HCT116 (cell line): ENCODE data around the gene HIRA. TPM values are rescaled to one million over a fixed set of nuclear protein-coding genes. Genes with fewer than 3 reads are reported as not detected.

Experiments
- ATAC-seq: fragments of 200-7000 bp; cut with Tn5 transposase; 2 replicates; pipeline ENCODE4 v1.9.1; 2020; ENCODE audit warnings: mild to moderate bottlenecking, moderate library complexity
- BruUV-seq: library from RNA; stranded (reverse); fragments of 400-500 nt; replicated peaks from 2 replicates; lab custom pipeline; 2021; lab: Mats Ljungman, UMichigan
- CTCF ChIA-PET: fragments of 300-600 bp; sonication (Branson Sonifier 250); formaldehyde crosslinking; loops from one replicate; lab custom pipeline; 2021; ENCODE audit warnings: antibody characterized with exemption; lab: Charles Lee
- POLR2A ChIA-PET: fragments of 300-600, 350-600 bp; sonication (Branson Sonifier 250); formaldehyde crosslinking; loops from one replicate; lab custom pipeline; 2021; ENCODE audit warnings: antibody characterized with exemption; lab: Charles Lee
- RAD21 ChIA-PET, 2 experiments: fragments of 300-600 bp; sonication (Branson Sonifier 250); formaldehyde crosslinking; loops; one replicate each; lab custom pipeline; 2023; ENCODE audit warnings: low total read pairs in 2 of 2; ENCODE audit not compliant: uncharacterized antibody in 2 of 2, unreplicated experiment in 2 of 2, low non-redundant PET in 1 of 2; lab: Charles Lee
- DNase-seq: peaks from one replicate; pipeline ENCODE4 v3.0.0-alpha.2; 2010; ENCODE audit warnings: low read depth, low spot score
- H2AFZ ChIP-seq: fragments of 200-600 bp; shearing (Covaris generic), sonication (generic); 2 replicates; pipeline ENCODE4 v1.6.1; 2017; ENCODE audit warnings: low read depth, mixed run types, mixed read lengths, antibody characterized with exemption, low read length; ENCODE audit not compliant: poor library complexity, severe bottlenecking
- H3K27ac ChIP-seq: 2 replicates; pipeline ENCODE4 v1.5.1; 2012; ENCODE audit warnings: low read depth, low read length
- H3K27me3 ChIP-seq: fragments of 200-600 bp; sonication (generic); 2 replicates; pipeline ENCODE4 v1.6.1; 2016; ENCODE audit warnings: mixed run types, low read length, mixed read lengths; ENCODE audit not compliant: insufficient read depth
- H3K36me3 ChIP-seq, 2 experiments: fragments of 200-500 bp in 1 of 2; fragments of 200-600 bp in 1 of 2; sonication (Bioruptor generic) in 1 of 2; sonication (generic) in 1 of 2; 2 replicates each; pipeline versions ENCODE4 v1.5.1 to v1.6.1; 2014 to 2016; ENCODE audit warnings: low read length in 2 of 2, inconsistent platforms in 1 of 2, mixed read lengths in 1 of 2, mixed run types in 1 of 2; ENCODE audit not compliant: insufficient read depth in 2 of 2, control insufficient read depth in 1 of 2
- H3K4me1 ChIP-seq, 2 experiments: fragments of 200-600 bp in 1 of 2; sonication (generic) in 1 of 2; 2 replicates each; pipeline versions ENCODE4 v1.5.1 to v1.6.1; 2012 to 2017; ENCODE audit warnings: low read length in 2 of 2, inconsistent platforms in 1 of 2, mild to moderate bottlenecking in 1 of 2, mixed read lengths in 1 of 2, mixed run types in 1 of 2, moderate library complexity in 1 of 2; ENCODE audit not compliant: insufficient read depth in 2 of 2, control insufficient read depth in 1 of 2
- H3K4me2 ChIP-seq: fragments of 200-600 bp; sonication (generic); 2 replicates; pipeline ENCODE4 v1.6.1; 2017; ENCODE audit warnings: mixed run types, low read length, mixed read lengths
- H3K4me3 ChIP-seq, 2 experiments: fragments of 200-600 bp in 1 of 2; sonication (generic) in 1 of 2; replicated peaks in 1 of 2; 2 replicates each; pipeline ENCODE4 v1.5.1; 2011 to 2016; ENCODE audit warnings: low read length in 2 of 2, control low read depth in 1 of 2, low read depth in 1 of 2, mild to moderate bottlenecking in 1 of 2, mixed read lengths in 1 of 2, mixed run types in 1 of 2
- H3K79me2 ChIP-seq: fragments of 200-600 bp; sonication (generic); 2 replicates; pipeline ENCODE4 v1.6.1; 2017; ENCODE audit warnings: mild to moderate bottlenecking, mixed run types, low read length, moderate library complexity, mixed read lengths; ENCODE audit not compliant: insufficient read depth
- H3K9ac ChIP-seq: fragments of 200-600 bp; sonication (generic); 2 replicates; pipeline ENCODE4 v1.6.1; 2016; ENCODE audit warnings: low read length, mixed read lengths
- H3K9me2 ChIP-seq: fragments of 200-600 bp; sonication (generic), shearing (Covaris generic); 2 replicates; pipeline ENCODE4 v1.6.1; 2017; ENCODE audit warnings: mixed run types, mild to moderate bottlenecking, moderate library complexity; ENCODE audit not compliant: insufficient read depth
- H3K9me3 ChIP-seq, 2 experiments: fragments of 200-500 bp in 1 of 2; fragments of 200-600 bp in 1 of 2; sonication (Bioruptor generic) in 1 of 2; sonication (generic) in 1 of 2; 2 replicates each; pipeline ENCODE4 v1.6.1; 2014 to 2017; ENCODE audit warnings: low read length in 2 of 2, mixed read lengths in 2 of 2, inconsistent platforms in 1 of 2, low read depth in 1 of 2, mild to moderate bottlenecking in 1 of 2, mixed run types in 1 of 2, moderate library complexity in 1 of 2; ENCODE audit not compliant: control insufficient read depth in 1 of 2, insufficient read depth in 1 of 2
- H4K20me1 ChIP-seq: fragments of 200-600 bp; sonication (generic), shearing (Covaris generic); 2 replicates; pipeline ENCODE4 v1.6.1; 2017; ENCODE audit warnings: mixed run types, mild to moderate bottlenecking, moderate library complexity; ENCODE audit not compliant: insufficient read depth
- CEBPB ChIP-seq: IDR thresholded peaks from 2 replicates; pipeline ENCODE4 v1.6.1; 2012; ENCODE audit warnings: low read depth
- EZH2 ChIP-seq: fragments of 200-600 bp; sonication (generic); IDR thresholded peaks from 2 replicates; pipeline ENCODE4 v1.6.1; 2017; ENCODE audit warnings: antibody characterized with exemption, mixed run types
- EZH2phosphoT487 ChIP-seq: fragments of 200-600 bp; IDR thresholded peaks from 2 replicates; pipeline ENCODE4 v1.6.1; 2018; ENCODE audit warnings: antibody characterized with exemption, borderline replicate concordance
- JUND ChIP-seq: IDR thresholded peaks from 2 replicates; pipeline ENCODE4 v1.6.1; 2012
- POLR2A ChIP-seq: IDR thresholded peaks from 2 replicates; pipeline ENCODE4 v1.7.0; 2011; ENCODE audit warnings: borderline replicate concordance; ENCODE audit not compliant: insufficient read depth, insufficient read length; ENCODE audit errors: extremely low read depth
- POLR2AphosphoS5 ChIP-seq: IDR thresholded peaks from 2 replicates; pipeline ENCODE4 v1.6.1; 2011; ENCODE audit warnings: mild to moderate bottlenecking, low read depth, low read length, moderate library complexity
- RAD21 ChIP-seq: IDR thresholded peaks from 2 replicates; pipeline ENCODE4 v1.6.1; 2012; ENCODE audit warnings: low read depth, mild to moderate bottlenecking
- SIN3A ChIP-seq: IDR thresholded peaks from 2 replicates; pipeline ENCODE4 v1.6.1; 2012; ENCODE audit warnings: low read depth
- SP1 ChIP-seq: IDR thresholded peaks from 2 replicates; pipeline ENCODE4 v1.6.1; 2012; ENCODE audit warnings: low read depth
- SRF ChIP-seq: IDR thresholded peaks from 2 replicates; pipeline ENCODE4 v1.6.1; 2012; ENCODE audit warnings: low read depth
- YY1 ChIP-seq: IDR thresholded peaks from 2 replicates; pipeline ENCODE4 v1.6.1; 2011; ENCODE audit warnings: low read length, low read depth, moderate library complexity, mild to moderate bottlenecking; ENCODE audit not compliant: insufficient replicate concordance; ENCODE audit errors: extremely low read depth
- ZFX ChIP-seq: fragments of 450-650 bp; IDR thresholded peaks from 2 replicates; pipeline ENCODE4 v1.6.1; 2017
- ZNF274 ChIP-seq: fragments of 200-500 bp; sonication (Bioruptor generic); IDR thresholded peaks from 2 replicates; pipeline ENCODE4 v1.6.1; 2014; ENCODE audit warnings: mild to moderate bottlenecking, low read depth, low read length, inconsistent platforms
- intact Hi-C: fragments of 100-400 bp; cut with micrococcal nuclease; formaldehyde crosslinking; loops from 2 replicates; pipeline ENCODE4 v1.10.0; 2022
- total RNA-seq: library from RNA; stranded (reverse); gene quantifications from one replicate; pipeline ENCODE4 v1.2.1, GENCODE V29; 2021; ENCODE audit not compliant: unreplicated experiment
- TF ChIP-seq, protein P1 (sequence below): IDR thresholded peaks from 2 replicates; pipeline ENCODE4 v1.6.1; 2012
- TF ChIP-seq, protein P2 (sequence below): IDR thresholded peaks from 2 replicates; pipeline ENCODE4 v1.6.1; 2012
- TF ChIP-seq, protein P3 (sequence below): IDR thresholded peaks from 2 replicates; pipeline ENCODE4 v1.6.1; 2011; ENCODE audit warnings: mild to moderate bottlenecking, low read length, moderate library complexity; ENCODE audit not compliant: insufficient replicate concordance; ENCODE audit errors: extremely low read depth

Gene HIRA
- total RNA-seq, 1 experiment from 2014 or later = 30.6 TPM

GRCh38 chr22:19434401-19434800 lies 2.9 kb upstream of the HIRA start:
- H3K9ac ChIP-seq = no peak overlapping the region
- H4K20me1 ChIP-seq = no peaks in the 10 kb centered on the region
- DNase-seq (no peak), ATAC-seq (no peak)
- no peaks in the 10 kb centered on the region for H3K9me2 ChIP-seq
- no peaks in the 10 kb centered on the region for H3K9me3 ChIP-seq
- H2AFZ ChIP-seq = no peak overlapping the region
- RAD21 ChIA-PET = no interaction called here
- H3K79me2 ChIP-seq = peaks cover 41% of the 10 kb centered on the region
- CTCF ChIA-PET = no interaction called here
- H3K4me3 ChIP-seq = no peak overlapping the region
- peaks cover 6 to 12% of the 10 kb centered on the region in 2 experiments; a peak in 2 of 4 replicates for H3K36me3 ChIP-seq
- POLR2A ChIA-PET = interaction anchor here (1.5 to 1.6 kb wide), 2 partner anchors 9 to 11 kb away, joined by 4 to 5 read pairs; no protein-coding TSS in a partner anchor
- no peak for TF ChIP-seq CEBPB
- TF ChIP-seq POLR2AphosphoS5 = no peak
- no peak for TF ChIP-seq SIN3A
- H3K27me3 ChIP-seq = no peaks in the 10 kb centered on the region
- intact Hi-C loops = no loop called here
- no peak overlapping the region for H3K4me2 ChIP-seq
- BruUV-seq = no TSS peak
- H3K27ac ChIP-seq = no peak overlapping the region
- peaks cover 16 to 17% of the 10 kb centered on the region in 2 experiments for H3K4me1 ChIP-seq

- Histone ChIP-seq H3K9ac (peak within 1 kb of the TSS; percentile 97), H3K9me2 (no peaks in the 10 kb centered on the region), H3K4me2 (peak within 1 kb of the TSS; percentile 99), H3K4me3 (peak within 1 kb of the TSS; percentile 92 to 94), H3K36me3 (peaks cover 7 to 12% of the 10 kb centered on the region in 2 experiments; a peak in 3 of 4 replicates), H3K27me3 (no peaks in the 10 kb centered on the region), H2AFZ (no peak within 1 kb of the TSS), H3K79me2 (peaks cover 63% of the 10 kb centered on the region), H4K20me1 (no peaks in the 10 kb centered on the region), H3K4me1 (peaks cover 16 to 17% of the 10 kb centered on the region in 2 experiments), H3K9me3 (no peaks in the 10 kb centered on the region), H3K27ac (peak within 1 kb of the TSS; percentile 98)
- DNase-seq (peak; percentile 85), ATAC-seq (peak; percentile 89)
- intact Hi-C loops = loop anchor here (1.0 kb wide), 1 partner anchor 47 kb away; the partner anchor contains the start of genes CDC45 and UFD1
- POLR2A ChIA-PET = interaction anchor here (1.1 to 1.2 kb wide), 3 partner anchors 11 to 254 kb away, joined by 3 to 4 read pairs (median 3); partner anchors contain the start of genes C22orf39 and SLC25A1
- CTCF ChIA-PET = no interaction called here
- RAD21 ChIA-PET = no interaction called here
- BruUV-seq = no TSS peak
- TF ChIP-seq JUND (peak; percentile 55), ZFX (peak; percentile 84), EZH2 (no peak), POLR2A (peak; percentile 97), EZH2phosphoT487 (no peak), CEBPB (no peak), ZNF274 (no peak), YY1 (peak; percentile 90), RAD21 (no peak), SP1 (peak; percentile 88), SRF (peak; percentile 66)
- TF ChIP-seq, protein P1, sequence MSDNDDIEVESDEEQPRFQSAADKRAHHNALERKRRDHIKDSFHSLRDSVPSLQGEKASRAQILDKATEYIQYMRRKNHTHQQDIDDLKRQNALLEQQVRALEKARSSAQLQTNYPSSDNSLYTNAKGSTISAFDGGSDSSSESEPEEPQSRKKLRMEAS = peak; percentile 96
- TF ChIP-seq, protein P2, sequence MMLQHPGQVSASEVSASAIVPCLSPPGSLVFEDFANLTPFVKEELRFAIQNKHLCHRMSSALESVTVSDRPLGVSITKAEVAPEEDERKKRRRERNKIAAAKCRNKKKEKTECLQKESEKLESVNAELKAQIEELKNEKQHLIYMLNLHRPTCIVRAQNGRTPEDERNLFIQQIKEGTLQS = no peak
- TF ChIP-seq, protein P3, sequence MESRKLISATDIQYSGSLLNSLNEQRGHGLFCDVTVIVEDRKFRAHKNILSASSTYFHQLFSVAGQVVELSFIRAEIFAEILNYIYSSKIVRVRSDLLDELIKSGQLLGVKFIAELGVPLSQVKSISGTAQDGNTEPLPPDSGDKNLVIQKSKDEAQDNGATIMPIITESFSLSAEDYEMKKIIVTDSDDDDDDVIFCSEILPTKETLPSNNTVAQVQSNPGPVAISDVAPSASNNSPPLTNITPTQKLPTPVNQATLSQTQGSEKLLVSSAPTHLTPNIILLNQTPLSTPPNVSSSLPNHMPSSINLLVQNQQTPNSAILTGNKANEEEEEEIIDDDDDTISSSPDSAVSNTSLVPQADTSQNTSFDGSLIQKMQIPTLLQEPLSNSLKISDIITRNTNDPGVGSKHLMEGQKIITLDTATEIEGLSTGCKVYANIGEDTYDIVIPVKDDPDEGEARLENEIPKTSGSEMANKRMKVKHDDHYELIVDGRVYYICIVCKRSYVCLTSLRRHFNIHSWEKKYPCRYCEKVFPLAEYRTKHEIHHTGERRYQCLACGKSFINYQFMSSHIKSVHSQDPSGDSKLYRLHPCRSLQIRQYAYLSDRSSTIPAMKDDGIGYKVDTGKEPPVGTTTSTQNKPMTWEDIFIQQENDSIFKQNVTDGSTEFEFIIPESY = peak; percentile 24
Measured at GRCh38 chr22:19432133-19432851, 759 bp upstream of the HIRA start, which contains the start of gene MRPL40. Gene MRPL40 (plus strand): TSS chr22:19432545. CDS start chr22:19432555, 10 bp downstream.
